Keratinocyte (primary cell): Measurements from ENCODE around the gene MYT1. TPM values are rescaled to one million over a fixed set of nuclear protein-coding genes. Genes with fewer than 3 reads are reported as not detected.

Source experiments
- DNase-seq: peaks from one replicate; pipeline ENCODE4 v3.0.0-alpha.2; 2011; ENCODE audit warnings: low read depth, missing footprints, low spot score
- FAIRE-seq: peaks from 2 replicates; lab custom pipeline; 2011; peaks lifted over from hg19 to GRCh38; lab: Jason Lieb, UNC
- H2AFZ ChIP-seq: 2 replicates; pipeline ENCODE4 v1.6.0; 2012; ENCODE audit warnings: low read length, control low read depth, inconsistent platforms; ENCODE audit not compliant: control insufficient read depth
- H3K27ac ChIP-seq: 2 replicates; pipeline ENCODE4 v1.5.1; 2011; ENCODE audit warnings: low read length; ENCODE audit not compliant: control insufficient read depth, insufficient read depth
- H3K27me3 ChIP-seq: 3 replicates; pipeline ENCODE4 v1.6.0; 2011; ENCODE audit warnings: low read length; ENCODE audit not compliant: control insufficient read depth, insufficient read depth; ENCODE audit errors: extremely low read depth
- H3K36me3 ChIP-seq, 2 experiments: 2 replicates in 1 of 2; 3 replicates in 1 of 2; pipeline ENCODE4 v1.5.1; 2011; ENCODE audit warnings: low read length in 2 of 2, mild to moderate bottlenecking in 1 of 2; ENCODE audit not compliant: control insufficient read depth in 2 of 2, insufficient read depth in 2 of 2; ENCODE audit errors: extremely low read depth in 1 of 2
- H3K4me1 ChIP-seq: 3 replicates; pipeline ENCODE4 v1.5.1; 2011; ENCODE audit warnings: low read length; ENCODE audit not compliant: control insufficient read depth, insufficient read depth; ENCODE audit errors: extremely low read depth
- H3K4me2 ChIP-seq: 3 replicates; pipeline ENCODE4 v1.6.0; 2011; ENCODE audit warnings: low read depth, low read length; ENCODE audit not compliant: control insufficient read depth, insufficient read depth; ENCODE audit errors: extremely low read depth
- H3K4me3 ChIP-seq, 3 experiments: fragments of 200-600 bp in 1 of 3; sonication (generic) in 1 of 3; 2 replicates in 2 of 3; 3 replicates in 1 of 3; pipeline ENCODE4 v1.5.1; 2011 to 2016; ENCODE audit warnings: low read length in 3 of 3, mild to moderate bottlenecking in 3 of 3, control low read depth in 2 of 3, inconsistent platforms in 1 of 3, low read depth in 1 of 3, mixed read lengths in 1 of 3, mixed run types in 1 of 3, moderate library complexity in 1 of 3; ENCODE audit not compliant: control insufficient read depth in 2 of 3, insufficient read depth in 2 of 3; ENCODE audit errors: extremely low read depth in 1 of 3
- H3K79me2 ChIP-seq: 2 replicates; pipeline ENCODE4 v1.6.0; 2012; ENCODE audit warnings: low read length; ENCODE audit not compliant: control insufficient read depth, insufficient read depth
- H3K9ac ChIP-seq: 3 replicates; pipeline ENCODE4 v1.6.0; 2011; ENCODE audit warnings: low read length; ENCODE audit not compliant: control insufficient read depth, insufficient read depth; ENCODE audit errors: extremely low read depth
- H3K9me1 ChIP-seq: 3 replicates; pipeline ENCODE4 v1.6.0; 2011; ENCODE audit warnings: low read length; ENCODE audit not compliant: control insufficient read depth, insufficient read depth; ENCODE audit errors: extremely low read depth
- H3K9me3 ChIP-seq: 2 replicates; pipeline ENCODE4 v1.5.1; 2012; ENCODE audit warnings: low read depth, low read length; ENCODE audit not compliant: control insufficient read depth
- H4K20me1 ChIP-seq: 3 replicates; pipeline ENCODE4 v1.6.0; 2011; ENCODE audit warnings: low read length; ENCODE audit not compliant: control insufficient read depth, insufficient read depth; ENCODE audit errors: extremely low read depth
- CTCF ChIP-seq, 3 experiments: IDR thresholded peaks in 1 of 3; conservative IDR thresholded peaks in 1 of 3; optimal IDR thresholded peaks in 1 of 3; 2 replicates in 2 of 3; 3 replicates in 1 of 3; pipeline versions ENCODE3 to v1.5.1; 2011; ENCODE audit warnings: low read length in 3 of 3, mild to moderate bottlenecking in 3 of 3, moderate library complexity in 2 of 3, control low read depth in 1 of 3, inconsistent platforms in 1 of 3; ENCODE audit not compliant: insufficient read depth in 2 of 3; ENCODE audit errors: extremely low read depth in 1 of 3
- EZH2 ChIP-seq: IDR thresholded peaks from one replicate; pipeline ENCODE4 v1.6.1; 2012; ENCODE audit warnings: inconsistent platforms, mild to moderate bottlenecking, low read length, moderate library complexity
- dilution Hi-C: fragments of 300-500 bp; cut with MboI; formaldehyde crosslinking; loops from one replicate; pipeline ENCODE4 v1.7.0; 2020; ENCODE audit warnings: low sequenced_read_pairs; ENCODE audit not compliant: extremely low pct_ligation_motif_present
- polyA plus RNA-seq, 5 experiments: library from polyadenylated mRNA; depleted of rRNA in 3 of 5; stranded (reverse) in 3 of 5; stranded (forward) in 1 of 5; unstranded in 1 of 5; fragments of >200 nt; gene quantifications; 1 replicate in 1 of 5; 2 replicates in 3 of 5; 3 replicates in 1 of 5; pipeline versions ENCODE4 v1.2.1 to v1.2.3, GENCODE V29; 2011 to 2012; ENCODE audit warnings: missing spikeins in 2 of 5, low read depth in 1 of 5, low replicate concordance in 1 of 5

Gene MYT1
- polyA plus RNA-seq, 1 donor (not counting 4 experiments of a cell fraction or from before 2014, with no cell fraction given): not detected

- H2AFZ ChIP-seq: no peak overlapping the region
- no peak overlapping the region for H3K9ac ChIP-seq
- TF ChIP-seq CTCF (optimal IDR thresholded peaks at IDR 0.05 in 1 of 3, IDR thresholded peaks at IDR 0.05 in 1 of 3, conservative IDR thresholded peaks at IDR 0.05 in 1 of 3; ENCODE audit: extremely low read depth in 1 of 3, insufficient read depth in 2 of 3, low read length in 3 of 3) (no peak), EZH2 (no peak)
- no peaks in the 10 kb centered on the region for H3K36me3 ChIP-seq
- no peaks in the 10 kb centered on the region for H3K79me2 ChIP-seq
- no peak overlapping the region for H3K27ac ChIP-seq
- DNase-seq (no peak), FAIRE-seq (no peak)
- H3K4me2 ChIP-seq: no peak overlapping the region
- H3K9me3 ChIP-seq: peaks cover 10% of the 10 kb centered on the region
- dilution Hi-C loops: no loop called here
- H4K20me1 ChIP-seq: no peaks in the 10 kb centered on the region
- H3K9me1 ChIP-seq: no peaks in the 10 kb centered on the region
- no peak overlapping the region for H3K4me3 ChIP-seq
- H3K4me1 ChIP-seq: no peaks in the 10 kb centered on the region
- peaks cover 3% of the 10 kb centered on the region for H3K27me3 ChIP-seq
These were observed 21.7 kb upstream of the MYT1 start for GRCh38 chr20:64142590-64142989.

GRCh38 chr20:64143018-64143801 lies 21.0 kb upstream of the MYT1 start:
- H3K36me3 ChIP-seq: no peaks in the 10 kb centered on the region
- no peak for DNase-seq
- no peaks in the 10 kb centered on the region for H3K4me1 ChIP-seq
- no peaks in the 10 kb centered on the region for H3K9me1 ChIP-seq
- TF ChIP-seq EZH2 (no peak), CTCF (optimal IDR thresholded peaks at IDR 0.05 in 1 of 3, IDR thresholded peaks at IDR 0.05 in 1 of 3, conservative IDR thresholded peaks at IDR 0.05 in 1 of 3; ENCODE audit: extremely low read depth in 1 of 3, insufficient read depth in 2 of 3, low read length in 3 of 3) (no peak)
- no peaks in the 10 kb centered on the region for H3K79me2 ChIP-seq
- dilution Hi-C loops: no loop called here
- H3K27me3 ChIP-seq: peaks cover 3% of the 10 kb centered on the region
- no peak overlapping the region for H3K4me3 ChIP-seq
- no peak overlapping the region for H3K27ac ChIP-seq
- FAIRE-seq: no peak
- no peak overlapping the region for H3K4me2 ChIP-seq
- H3K9ac ChIP-seq: no peak overlapping the region
- no peak overlapping the region for H2AFZ ChIP-seq
- no peaks in the 10 kb centered on the region for H4K20me1 ChIP-seq
- peaks cover 10% of the 10 kb centered on the region for H3K9me3 ChIP-seq
